GM21825 (cell line): ENCODE measurements around the gene FAM90A1.
"Not testable (repeated sequence)": the region's sequence is repeated elsewhere in the genome, so short reads cannot be mapped to it uniquely, and the experiment has no call there.

Experiments used
- ATAC-seq: cut with Tn5 transposase; IDR thresholded peaks from one replicate; pipeline ENCODE4 v1.9.1; 2021; ENCODE audit warnings: mild to moderate bottlenecking, moderate library complexity; ENCODE audit not compliant: unreplicated experiment

The FAM90A1 gene

GRCh38 chr12:8226992-8227731 is at the start of gene FAM90A1:
FAM90A1 (minus strand) TSS chr12:8227618; CDS start chr12:8224832, 2,786 bp downstream.
- ATAC-seq: not testable (repeated sequence)

DNA sequence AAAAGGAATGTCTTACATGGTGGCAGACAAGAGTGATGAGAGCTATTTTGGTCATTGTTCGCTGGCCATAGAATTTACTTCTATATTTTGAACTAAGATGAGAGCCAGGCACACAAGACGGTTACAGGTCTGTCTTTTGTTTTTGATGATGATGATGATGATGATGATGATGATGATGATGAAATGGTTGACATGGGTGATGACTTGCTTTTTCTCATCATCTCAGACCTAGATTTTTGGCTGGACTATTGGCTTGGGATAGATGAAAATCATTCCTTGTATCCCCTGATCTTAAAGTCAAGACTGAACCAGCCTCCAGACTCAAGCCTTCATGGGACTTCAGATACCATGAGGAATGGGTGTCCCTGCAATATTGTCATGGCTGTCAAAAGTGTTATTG is 49.0 kb upstream of the FAM90A1 start:
- ATAC-seq: not testable (repeated sequence)

GRCh38 chr12:8266706-8267105 is 39.3 kb upstream of the FAM90A1 start:
- not testable (repeated sequence) for ATAC-seq

DNA sequence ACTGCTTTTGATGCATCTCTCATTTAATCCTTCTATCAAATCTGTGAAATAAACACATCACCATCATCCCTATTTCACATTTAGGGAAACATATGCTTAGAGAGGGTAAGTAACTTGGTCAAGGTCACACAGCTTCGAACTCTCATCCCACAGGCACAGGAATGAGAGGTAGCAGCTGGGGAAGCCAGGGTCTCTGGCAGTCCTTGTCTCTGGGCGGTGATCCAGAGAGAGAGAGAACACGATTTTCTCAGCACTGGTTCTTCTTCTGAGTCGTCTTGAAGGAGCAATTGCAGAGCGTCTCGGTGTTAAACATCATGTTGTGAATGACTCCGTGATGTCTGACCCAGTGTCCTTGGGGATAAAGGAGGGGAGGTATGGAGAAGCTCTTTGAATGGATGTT is 36.8 kb upstream of the FAM90A1 start:
- ATAC-seq: not testable (repeated sequence)

GRCh38 chr12:8261111-8261554 is 33.7 kb upstream of the FAM90A1 start:
- ATAC-seq: not testable (repeated sequence)

DNA sequence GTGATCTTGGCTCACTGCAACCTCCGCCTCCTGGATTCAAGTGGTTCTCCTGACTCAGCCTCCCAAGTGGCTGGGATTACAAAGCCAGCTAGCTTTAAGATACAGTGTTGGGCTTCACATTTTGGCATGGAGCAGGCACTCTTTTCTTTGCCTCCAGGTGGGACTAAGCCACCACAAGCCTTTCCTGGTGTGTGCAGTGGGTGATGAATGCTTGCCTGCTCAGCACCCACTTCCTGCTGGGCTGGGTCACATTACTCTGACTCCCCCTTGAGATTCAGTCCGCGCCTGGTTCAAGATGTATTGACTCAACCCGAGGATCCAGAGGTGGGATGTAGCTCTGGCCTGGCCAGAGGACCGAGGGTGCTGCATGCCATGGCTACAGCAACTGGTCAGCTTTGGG is 28.9 kb upstream of the FAM90A1 start:
- not testable (repeated sequence) for ATAC-seq

GRCh38 chr12:8254705-8255104 is 27.3 kb upstream of the FAM90A1 start:
- ATAC-seq: not testable (repeated sequence)

DNA sequence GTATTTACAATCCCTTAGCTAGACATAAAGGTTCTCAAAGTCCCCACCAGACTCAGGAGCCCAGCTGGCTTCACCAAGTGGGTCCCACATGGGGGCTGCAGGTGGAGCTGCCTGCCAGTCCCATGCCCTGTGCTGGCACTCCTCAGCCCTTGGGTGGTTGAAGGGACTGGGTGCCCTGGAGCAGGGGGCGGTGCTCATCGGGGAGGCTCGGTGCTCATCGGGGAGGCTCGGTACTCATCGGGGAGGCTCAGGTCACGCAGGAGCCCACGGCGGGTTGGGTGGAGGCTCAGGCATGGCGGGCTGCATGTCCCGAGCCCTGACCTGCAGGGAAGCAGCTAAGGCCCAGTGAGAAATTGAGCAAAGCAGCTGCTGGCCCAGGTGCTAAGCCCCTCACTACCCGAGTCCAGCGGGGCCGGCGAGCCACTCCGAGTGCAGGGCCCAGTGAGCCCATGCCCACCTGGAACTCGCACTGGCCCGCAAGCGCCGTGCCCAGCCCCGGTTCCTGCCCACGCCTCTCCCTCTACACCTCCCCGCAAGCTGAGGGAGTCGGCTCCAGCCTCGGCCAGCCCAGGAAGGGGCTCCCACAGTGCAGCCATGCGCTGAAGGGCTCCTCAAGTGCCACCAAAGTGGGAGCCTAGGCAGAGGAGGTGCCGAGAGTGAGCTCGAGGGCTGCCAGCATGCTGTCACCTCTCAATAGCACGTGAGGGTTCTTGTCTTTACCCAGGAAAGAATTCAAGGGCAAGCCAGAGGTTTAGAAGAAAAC is 24.8 kb upstream of the FAM90A1 start:
- not testable (repeated sequence) for ATAC-seq

GRCh38 chr12:8251616-8252015 is 24.2 kb upstream of the FAM90A1 start:
- not testable (repeated sequence) for ATAC-seq

GRCh38 chr12:8246941-8247535 is 19.6 kb upstream of the FAM90A1 start:
- ATAC-seq: not testable (repeated sequence)

DNA sequence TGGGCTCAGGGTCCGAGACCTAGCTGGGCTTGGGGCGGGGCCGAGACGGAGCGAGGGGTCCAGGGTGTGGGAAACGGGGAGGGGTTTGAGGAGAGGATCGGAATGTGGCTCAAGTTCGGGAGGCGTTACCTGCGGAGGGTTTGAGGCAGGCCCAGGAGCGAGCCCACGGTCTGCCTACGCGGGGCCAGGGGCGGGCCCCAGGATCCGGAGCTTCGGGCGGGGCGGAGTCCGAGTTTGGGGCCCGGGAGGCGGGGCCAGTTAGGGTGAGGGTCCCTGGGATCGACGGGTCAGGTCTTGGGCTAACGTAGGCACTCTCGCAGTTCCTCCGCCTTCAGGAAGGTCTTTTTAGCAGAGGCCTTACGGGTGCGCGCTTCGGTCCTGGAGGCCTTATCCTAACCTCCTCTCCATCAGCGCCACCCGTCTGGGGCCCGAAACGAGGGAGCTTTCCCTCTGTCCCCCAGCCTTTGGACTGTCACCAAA is 16.3 kb upstream of the FAM90A1 start:
- ATAC-seq: not testable (repeated sequence)

DNA sequence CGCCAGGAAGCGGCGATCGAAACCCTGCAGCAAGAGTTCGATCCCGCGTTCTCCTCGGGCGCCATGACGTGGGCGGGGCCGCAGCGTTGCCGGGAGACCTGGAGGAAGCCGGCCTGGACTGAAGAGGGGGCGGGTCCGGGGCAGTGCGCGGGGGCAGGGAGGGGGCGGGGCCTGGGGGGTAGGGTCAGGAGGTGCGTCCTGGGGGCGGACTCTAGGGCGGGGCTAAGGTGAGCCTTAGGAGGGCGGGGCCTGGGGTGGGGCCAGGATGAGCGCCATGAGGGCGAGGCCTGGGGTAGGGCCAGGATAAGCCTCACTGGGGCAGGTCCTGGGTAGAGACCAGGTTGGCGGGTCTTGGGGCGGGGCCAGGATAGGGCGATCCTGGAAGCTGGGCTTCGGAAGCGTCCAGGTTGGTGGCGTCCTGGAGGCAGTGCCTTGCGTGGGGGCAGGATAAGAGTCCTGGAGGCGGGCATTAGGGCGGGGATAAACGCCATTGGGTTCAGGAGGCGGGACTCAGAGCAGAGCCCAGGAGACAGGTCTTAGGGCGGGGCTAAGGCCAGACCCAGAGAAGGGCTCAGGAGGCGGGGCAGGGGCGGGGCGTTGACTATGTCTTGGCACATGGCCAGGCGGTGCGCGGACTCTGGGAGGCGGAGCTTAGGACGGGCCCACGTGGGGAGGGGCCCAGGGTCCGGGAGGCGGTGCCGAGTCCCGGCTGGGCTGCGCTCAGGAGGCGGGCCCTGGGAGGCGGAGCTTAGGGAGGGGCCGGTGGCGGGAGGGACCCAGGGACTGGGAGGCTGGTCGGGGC is 15.7 kb upstream of the FAM90A1 start:
- ATAC-seq: peak; percentile 93

DNA sequence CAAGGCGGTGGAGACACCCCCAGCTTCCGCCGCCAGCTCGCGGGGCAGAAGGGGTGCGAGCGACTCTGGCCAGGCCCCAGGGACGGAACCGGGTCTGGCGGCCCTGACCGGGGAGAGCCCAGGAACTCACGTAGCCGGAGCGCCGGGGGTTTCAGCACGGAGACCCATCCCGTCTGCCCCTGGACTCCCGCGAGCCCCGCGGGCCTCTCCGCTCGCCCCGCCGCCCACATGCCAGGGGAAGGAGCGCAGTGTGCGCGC is 15.1 kb upstream of the FAM90A1 start:
- ATAC-seq: not testable (repeated sequence)

DNA sequence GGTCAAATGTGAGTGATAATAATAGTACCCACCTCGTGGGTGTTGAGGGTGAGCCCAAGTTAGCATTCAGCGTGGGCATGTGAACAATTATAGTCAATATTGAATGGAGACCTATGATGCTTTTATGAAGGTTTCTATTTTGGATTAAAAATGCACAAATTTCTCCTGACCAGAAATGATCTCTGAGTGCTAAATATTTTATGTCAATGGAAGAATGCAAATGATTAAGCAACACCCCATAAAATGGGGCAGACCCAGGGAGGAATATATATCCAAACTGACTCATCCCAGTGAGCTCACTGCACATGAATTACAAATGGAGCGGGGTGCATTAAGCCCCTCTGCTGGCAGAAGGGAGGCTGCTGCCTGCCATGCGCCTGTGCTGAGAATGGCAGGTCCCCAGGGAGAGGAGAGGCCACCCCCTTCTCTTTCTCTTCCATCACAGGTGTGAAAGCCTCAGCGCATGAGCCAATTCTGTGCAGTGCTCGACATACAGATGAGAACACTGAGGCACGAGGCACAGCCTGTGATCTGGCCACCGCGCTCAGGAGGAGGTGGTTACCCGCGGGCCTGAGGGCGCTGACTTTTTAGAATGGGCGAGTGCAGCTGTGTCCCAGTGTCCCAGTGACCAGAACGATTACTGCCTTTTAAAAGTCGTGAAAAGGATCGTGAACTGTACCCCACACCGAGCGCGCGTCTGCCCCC is 14.7 kb upstream of the FAM90A1 start:
- not testable (repeated sequence) for ATAC-seq

- ATAC-seq: not testable (repeated sequence)
Observed at GRCh38 chr12:8240340-8241114, 13.1 kb upstream of the FAM90A1 start.

DNA sequence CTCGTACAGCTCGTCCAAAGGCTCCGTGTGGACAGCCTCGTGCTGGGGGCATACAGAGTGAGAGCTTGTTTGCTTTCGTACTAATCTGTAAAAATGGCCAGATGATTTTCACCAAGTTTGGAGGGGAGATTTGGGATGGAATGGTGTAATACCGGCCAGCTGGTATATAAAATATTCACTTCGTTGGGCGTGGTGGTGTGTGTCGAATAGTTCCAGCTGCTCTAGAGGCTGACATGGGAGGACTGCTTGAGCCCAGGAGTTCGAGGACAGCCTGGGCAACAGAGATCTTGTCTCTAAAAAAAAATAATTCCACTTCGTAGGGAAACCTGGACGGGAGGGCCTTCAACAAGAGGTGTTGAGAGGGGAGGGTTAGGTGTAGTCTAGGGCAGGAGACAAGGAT is 9.6 kb upstream of the FAM90A1 start:
- not testable (repeated sequence) for ATAC-seq

GRCh38 chr12:8235316-8236157 is 8.1 kb upstream of the FAM90A1 start:
- not testable (repeated sequence) for ATAC-seq

DNA sequence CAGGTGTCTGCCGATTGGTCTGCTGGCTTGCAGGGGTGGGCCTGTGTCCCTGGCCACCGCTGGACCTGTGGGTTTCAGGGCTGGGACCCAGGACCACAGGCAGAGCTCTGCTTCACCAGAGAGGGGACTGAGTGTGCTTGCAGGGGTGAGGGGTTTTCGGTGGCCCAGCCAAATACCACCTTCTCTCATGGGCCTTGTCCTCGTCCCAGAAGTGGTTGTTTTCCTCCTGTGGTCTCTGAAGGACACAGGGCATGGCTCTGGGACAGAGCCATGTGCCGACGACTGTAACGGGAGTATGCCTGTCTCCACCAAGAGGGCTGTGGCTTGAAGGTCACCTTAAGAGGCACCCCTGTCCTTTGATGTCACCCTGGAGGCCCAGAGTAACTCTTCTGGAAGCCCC is 7.3 kb upstream of the FAM90A1 start:
- ATAC-seq: not testable (repeated sequence)
